Skin of body (tissue), 2 donors: ENCODE measurements around the gene SUMO3. TPM values are rescaled to one million over a fixed set of nuclear protein-coding genes. Genes with fewer than 3 reads are reported as not detected.
A peak's percentile ranks its signal among the peaks of the same experiment; 100 is the strongest.

Source experiments
- DNase-seq: peaks from one replicate; lab custom pipeline; 2025; lab: John Stamatoyannopoulos, UW
- total RNA-seq: library from RNA; depleted of rRNA; stranded (reverse); fragments of >200 nt; gene quantifications from one replicate; pipeline ENCODE4 v1.2.3, GENCODE V29; 2014

The SUMO3 gene
- total RNA-seq: 33.1 TPM

DNA sequence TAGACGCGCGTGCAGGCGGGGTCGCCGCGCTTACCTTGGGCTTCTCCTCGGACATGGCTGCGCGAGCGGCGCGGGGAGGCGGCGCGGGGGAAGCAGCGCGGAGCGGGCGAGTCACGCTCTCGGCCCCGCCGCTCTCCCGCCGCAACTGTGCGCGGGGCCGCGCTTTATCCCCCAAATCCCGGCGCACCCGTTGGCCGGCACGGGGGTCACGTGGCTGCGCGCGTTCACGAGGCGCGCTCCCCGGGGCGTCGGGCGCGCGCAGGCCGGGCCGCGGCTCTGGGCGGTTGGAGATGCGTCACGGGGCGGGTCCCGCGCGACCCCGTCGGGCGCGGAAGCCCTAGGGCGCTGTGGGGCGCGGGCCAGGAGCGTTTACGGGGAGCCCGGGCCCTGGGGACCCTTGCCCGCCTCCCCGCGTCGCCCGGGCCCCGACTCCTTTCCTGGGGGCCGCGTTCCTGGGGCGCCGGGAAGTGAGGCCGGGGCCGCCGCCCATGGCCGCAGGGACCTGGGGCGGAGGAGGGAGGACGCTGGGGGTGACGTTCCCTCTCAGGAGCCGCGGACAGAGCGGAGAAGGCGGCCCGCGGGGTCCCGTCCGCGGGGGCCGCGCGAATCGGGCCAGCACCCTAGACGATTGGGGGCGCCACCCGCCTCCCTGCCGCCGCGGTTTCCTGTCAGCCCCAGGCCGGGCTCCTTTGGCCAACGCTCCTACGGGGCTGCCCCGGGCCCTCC lies at the start of gene SUMO3:
TSS of gene SUMO3 (minus strand) at position 149 of the 726 bp plus-strand sequence. CDS start at position 55, 94 bp downstream.
- peak; percentile 74 for DNase-seq

DNA sequence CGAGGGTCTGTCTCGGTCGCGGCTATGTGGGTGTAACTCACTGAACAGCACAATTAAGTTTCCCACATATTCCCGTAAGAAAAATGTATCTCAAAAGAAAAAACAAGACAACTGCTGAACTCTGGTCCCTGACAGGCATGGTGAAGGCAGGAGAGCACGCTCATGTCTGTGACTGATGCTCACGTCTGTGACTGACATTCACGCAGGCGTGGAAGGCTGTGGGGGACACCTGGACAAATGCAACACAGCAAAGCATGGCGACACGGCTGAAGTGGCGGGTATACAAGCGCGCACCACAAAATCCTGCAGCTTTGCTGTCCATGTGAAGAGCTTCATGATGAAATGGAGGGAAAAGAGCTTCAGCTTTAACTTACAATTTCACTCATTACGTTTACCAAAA lies 49.6 kb upstream of the SUMO3 start:
- no peak for DNase-seq

DNA sequence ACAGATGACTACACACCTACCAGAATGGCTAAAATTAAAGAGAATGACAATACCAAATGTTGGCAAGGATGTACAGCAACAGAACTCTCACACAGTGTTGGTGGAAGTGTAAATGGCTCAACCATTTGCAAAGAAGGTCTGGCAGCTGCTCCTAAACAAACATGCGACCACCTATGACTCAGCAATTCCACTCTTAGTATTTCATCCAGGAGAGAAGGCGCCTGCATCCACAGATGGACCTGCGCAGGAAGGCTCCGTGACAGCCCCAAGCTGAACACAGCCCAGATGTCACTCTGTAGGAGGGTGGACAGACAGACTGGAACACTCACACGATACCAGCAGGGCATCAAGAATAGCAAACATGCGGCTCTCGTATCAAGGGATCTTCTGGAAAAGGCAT lies 48.9 kb upstream of the SUMO3 start:
- DNase-seq: no peak

DNA sequence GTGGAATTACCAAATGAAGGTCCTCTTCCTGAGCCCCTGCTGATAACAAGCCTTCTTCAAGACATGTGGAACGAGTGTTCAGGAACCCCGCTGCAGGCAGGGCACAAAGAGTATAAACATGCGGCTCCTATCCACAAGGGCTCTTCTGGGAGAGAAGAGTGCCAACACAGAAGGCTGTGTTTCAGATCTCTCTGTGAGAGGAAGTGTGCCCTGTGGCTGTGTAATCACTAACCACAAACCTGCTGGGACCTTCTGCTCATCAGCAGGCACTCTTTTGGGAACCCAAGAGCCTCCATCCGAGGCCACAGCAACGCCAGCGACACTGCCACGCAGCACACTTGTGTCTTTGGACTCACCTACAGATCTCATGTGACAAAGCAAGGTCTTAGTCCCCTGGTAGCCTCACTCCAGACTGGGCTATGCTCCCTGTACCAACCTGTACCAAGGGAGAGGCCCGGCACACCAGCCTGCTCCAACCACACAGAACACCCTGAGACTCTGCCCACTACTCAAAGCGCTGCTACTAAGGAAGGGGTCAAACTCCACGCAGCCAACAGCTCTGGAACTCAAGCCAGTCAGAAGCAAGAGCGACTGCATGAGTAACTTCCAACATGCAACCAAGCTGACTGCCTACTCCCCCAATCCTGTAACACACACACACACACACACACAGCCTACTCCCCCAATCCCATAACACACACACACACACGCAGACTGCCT lies 47.9 kb upstream of the SUMO3 start:
- no peak for DNase-seq

DNA sequence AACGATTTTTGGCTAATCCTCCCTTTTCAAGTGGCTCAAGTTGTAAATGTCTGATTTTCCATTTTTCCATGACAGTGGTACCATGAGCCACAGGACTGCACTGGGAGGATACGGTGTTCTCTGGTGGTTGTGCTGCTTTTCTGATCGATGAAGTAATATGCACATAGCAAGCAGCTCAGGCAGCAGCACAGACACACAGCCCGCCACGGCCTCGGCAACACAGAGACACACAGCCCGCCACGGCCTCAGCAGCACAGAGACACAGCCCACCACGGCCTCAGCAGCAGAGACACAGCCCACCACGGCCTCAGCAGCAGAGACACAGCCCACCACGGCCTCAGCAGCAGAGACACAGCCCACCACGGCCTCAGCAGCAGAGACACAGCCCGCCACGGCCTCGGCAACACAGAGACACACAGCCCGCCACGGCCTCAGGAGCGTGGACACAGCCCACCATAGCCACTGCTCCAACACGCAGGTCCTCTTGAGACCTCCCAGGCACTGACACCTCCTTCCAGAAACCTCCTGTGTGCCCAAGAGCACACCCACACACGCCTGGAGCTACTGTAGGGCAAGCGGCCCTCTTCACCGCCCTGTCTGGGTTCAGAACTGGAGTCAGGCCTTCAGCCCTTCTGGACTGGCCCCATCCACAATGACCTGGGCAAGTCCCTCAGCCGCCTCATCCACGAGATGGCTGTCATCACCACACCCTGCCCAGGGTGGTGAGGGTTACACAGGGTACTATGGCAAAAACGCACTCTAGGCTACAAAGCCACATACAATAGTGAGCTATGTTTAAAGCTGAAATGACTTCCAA lies 45.2 kb upstream of the SUMO3 start:
- DNase-seq: no peak

DNA sequence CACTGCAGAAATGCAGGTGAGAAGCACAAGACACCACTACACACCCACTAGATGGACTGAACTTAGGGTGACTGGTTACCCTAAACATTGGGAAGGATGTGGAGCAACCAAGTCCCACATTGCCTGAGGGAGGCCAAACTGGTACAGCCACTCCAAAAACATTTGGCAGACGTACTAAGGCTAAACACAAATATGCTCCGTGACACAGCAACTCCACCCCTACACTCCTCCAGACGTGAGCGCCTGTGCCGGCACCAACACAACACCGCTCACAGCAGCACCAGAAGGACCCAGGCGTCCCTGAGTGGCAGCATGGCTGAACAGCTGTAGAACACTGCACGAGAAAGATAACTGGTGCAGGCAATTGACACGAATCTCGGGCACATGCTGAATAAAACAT lies 40.9 kb upstream of the SUMO3 start:
- DNase-seq: no peak

DNA sequence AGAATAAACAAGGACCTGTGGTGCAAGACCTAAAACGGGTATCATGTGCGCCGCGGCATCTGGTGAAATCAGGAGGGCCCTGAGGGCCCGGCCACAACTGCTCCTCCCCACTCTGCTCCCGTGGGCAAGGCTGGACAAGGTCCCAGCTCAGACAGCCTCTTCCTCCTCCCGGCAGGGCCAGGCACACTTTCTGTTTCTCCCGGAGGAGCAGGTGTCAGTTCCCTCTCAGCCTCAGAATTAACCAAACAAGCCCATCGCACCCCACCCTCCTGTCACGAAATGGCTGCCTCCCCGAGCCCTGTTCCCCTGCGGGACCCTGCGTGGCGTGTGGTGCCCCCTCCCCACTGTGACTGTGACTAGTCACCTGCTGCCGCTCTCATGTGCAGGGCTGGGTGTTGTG lies 40.4 kb upstream of the SUMO3 start:
- no peak for DNase-seq

DNA sequence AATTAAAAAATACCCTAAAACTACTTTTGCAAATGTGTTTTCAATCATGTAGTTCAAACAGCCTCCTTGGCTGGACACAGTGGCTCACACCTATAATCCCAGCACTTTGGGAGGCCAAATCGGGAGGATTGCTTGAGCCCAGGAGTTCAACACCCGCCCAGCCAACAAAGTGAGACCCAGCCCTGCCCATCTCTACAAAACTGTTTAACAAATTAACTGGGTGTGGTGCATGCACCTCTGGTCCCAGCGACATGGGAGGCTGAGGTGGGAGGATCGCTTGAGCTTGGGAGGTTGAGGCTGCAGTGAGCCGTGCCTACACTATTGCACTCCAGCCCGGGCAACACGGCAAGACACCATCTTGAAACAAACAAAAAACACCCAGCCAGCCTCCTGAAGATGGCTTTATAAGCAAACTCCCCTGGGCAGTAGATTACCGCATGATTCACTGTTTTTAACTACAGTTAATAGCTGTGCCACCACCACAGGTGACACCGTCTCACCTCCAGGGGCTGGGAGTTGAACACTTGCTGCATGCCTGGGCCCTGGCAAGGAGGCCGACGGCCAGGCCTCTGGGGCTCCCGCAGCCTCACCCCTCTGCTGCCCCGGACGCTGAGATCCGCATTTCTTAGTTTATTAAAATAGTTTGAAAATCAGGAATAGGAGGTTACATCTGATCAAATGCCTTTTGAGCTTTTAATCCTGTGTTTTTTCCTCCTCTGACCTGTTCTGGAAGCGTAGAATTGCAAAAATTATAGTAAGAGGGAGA lies 39.4 kb upstream of the SUMO3 start:
- DNase-seq: no peak

DNA sequence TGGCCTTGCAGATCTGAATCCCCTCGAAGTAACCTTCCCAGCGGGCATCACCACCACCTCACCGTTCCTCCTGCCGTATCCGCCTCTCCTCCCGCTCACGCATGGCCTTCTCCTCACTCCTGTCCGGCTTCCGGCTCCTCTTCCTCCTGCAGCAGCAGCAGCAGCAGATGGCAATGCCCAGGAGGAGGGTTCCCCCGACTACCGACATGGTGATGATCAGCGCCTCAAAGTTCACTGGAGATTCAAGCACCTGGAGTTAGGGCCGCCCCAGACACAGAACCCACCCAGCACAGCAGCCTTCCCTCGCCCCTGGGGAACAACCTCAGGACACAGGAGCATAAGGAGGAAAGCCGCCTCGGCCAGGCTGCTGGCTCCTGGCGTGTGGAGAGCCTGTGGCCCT lies 38.3 kb upstream of the SUMO3 start:
- no peak for DNase-seq

DNA sequence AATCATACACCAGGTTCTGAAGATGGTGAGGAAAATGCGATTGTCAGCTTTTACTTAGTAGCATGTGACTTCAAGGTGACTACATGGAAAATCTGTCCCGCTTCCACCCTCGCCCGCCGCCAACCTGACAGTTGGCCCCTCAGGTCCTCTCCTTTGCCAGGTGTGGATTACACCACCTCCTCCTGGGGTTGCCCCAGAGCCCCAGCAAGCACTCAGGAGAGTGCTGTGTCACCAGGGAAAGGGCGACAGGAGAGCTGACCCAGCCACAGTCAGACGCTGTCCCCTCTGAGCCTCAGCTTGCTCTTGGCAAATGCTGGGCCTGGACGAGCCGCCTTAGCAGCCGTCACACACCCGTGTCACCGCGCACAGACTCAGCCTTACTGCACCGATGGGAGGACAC lies 37.7 kb upstream of the SUMO3 start:
- no peak for DNase-seq

DNA sequence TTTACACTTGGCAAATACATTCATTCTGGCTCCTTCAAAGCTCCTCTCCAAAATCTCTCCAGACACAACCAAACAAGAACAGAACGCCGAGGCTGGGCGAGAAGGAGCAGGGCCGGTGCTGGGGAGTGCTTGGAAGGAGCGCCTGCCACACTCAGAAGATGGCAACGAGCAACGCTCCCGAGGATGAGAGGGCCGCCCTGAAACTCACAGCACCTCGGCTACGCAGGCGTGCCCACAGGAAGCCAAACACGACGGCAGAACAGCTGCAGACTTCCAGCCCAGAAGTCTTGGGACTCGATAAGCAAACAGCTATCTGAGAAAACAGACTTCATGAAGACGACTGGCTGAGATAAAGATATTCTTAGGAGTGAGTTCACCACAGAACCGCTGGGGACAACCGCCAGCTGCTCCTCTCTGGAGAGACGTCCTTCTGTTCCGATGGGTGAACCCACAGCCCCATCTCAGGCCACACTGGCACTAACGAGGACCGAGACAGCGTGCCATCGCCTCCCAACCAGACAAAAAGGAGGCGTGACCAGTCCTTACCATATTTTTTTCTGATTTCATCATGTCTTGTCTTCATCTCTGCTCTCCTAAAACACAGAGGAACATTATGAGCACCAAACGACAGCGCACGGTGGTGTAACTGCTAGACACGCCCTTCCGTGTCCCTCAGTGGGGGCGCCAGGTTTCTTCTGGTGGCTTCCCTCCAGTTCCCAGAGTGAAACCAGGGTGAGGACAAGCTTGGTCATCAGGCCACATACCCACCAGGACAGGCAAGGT lies 37.0 kb upstream of the SUMO3 start:
- DNase-seq: no peak

DNA sequence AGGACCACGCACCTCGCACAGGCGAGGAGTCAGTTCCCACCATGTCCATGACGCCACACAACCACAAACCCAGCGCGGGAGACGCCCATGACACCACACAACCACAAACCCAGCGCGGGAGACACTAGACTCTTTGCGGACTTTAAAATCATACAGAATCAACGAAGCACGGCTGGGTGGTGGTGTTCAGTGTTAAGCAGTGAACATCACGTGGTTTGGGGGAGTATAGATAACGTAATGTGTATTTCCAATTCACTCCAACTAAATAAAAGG lies 36.5 kb upstream of the SUMO3 start:
- no peak for DNase-seq

DNA sequence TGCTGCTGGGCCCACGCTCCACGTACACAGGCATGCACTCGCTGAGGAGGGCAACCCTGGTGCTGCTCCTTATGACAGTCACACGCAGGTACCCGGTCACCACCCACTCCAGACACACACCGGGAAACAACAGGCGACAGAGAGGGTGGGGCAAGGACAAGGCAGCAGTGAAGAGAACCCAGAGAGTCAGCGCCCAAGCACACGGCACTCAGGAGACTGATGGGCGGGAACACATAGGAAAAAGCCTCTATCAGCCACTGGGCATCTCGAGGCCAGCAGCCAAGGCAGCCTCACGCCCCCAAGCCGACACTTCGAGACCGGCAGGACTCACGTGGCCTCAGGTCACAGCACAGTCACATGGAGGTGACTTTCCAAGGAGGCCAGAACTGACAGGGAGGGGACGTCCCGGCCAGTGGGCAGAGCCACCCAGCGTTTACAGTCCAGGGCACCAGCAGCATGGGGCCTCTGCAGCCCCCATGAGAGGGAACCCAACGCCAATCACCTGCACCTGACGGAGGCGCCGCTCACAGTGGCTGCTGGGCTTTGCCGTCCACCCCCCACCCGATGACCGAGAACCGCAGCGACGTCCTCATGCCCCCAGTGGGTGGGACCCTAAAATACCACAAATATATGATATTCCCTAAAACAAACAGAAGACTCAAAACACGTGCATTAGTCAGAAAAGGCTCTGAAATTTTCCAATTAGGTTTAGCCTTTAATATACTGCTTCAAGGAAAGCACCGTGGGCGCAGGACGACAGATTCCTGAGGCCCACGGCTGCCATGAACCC lies 35.9 kb upstream of the SUMO3 start:
- DNase-seq: no peak

DNA sequence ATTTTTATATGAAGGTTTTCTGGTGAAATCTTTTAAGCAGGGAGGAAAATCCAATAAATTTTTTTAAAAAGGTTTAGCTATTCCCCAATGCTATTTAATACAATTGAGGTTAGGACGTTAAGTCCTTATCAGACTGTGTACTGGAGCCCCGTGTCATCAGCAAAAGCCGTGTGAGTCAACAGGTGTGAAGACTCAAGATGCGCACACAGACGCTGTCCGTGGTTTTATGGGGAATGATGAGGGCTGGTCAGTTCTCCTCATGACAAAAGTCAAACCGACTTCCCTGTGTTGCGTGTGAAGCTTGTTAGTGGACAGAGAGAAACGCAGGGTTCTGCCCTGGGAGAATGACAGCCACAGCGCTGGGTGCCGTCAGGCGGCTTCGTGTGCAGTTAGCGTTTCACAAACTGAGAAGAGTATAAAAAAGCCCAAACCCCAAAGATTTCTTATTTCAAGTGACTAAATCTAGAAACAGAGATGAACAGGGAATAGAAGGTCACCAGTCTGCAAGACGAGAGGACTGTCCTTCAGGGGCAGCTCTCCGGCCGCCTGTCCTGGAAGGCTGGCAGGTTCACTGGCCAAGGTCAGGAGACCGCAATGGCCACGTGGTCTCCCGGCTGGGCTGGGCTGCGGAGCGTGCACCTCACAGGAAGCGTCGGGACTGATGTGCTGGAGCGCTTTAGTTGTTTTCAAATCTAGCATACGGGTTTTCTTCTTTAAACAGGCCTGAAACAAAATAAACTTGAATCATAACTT lies 33.2 kb upstream of the SUMO3 start:
- no peak for DNase-seq

DNA sequence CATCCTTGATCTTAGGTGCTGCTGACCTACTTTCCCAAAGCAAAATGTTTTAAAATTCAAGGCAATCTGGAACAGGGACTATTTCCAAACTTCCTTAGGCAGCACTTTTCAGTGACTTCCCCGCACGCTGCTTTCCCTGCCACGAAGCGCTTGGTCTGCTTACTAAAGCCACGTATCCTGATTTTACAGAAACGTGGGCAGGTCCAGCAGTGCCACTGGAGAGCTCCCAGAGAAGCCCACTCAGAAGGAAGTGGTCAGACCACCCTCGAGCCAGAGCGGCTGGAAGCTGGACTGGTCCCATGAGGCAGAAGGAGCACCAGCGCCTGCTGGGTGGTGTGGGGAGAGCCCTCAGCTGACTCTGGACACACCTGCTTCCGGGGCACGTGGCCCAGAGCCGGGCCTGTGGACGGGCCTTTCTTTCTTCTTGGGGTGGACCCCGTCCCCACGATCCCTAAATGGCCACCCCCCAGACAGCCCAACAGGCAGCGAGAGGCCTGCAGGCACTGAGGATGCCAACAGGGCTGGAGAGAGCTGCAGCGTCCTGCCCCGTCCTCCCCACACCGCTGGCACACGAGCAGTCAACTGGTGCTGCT lies 32.4 kb upstream of the SUMO3 start:
- DNase-seq: no peak

DNA sequence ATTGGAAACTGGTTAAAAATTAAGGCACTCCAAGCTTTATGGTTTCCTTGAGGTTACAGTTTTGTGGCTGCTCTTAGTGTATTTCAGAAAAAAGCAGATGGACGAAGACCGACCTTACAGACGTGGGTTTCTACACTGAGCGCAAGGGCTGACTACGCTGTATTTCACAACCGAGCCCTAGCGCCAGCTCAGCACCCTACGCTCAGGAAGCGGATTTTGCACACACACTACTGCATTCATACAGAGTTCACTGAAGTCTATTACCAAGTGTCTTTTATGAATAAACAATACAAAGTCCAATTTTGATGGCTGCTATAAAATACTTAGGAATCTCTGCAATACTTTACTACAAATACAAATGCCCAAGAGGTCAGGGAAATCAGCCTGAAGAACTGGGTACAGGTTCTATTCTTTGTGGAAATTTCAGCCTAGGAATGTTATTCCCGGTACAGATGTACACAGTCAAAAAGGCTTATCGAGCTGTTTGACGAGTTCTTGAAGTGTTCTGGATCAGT lies 31.8 kb upstream of the SUMO3 start:
- no peak for DNase-seq

DNA sequence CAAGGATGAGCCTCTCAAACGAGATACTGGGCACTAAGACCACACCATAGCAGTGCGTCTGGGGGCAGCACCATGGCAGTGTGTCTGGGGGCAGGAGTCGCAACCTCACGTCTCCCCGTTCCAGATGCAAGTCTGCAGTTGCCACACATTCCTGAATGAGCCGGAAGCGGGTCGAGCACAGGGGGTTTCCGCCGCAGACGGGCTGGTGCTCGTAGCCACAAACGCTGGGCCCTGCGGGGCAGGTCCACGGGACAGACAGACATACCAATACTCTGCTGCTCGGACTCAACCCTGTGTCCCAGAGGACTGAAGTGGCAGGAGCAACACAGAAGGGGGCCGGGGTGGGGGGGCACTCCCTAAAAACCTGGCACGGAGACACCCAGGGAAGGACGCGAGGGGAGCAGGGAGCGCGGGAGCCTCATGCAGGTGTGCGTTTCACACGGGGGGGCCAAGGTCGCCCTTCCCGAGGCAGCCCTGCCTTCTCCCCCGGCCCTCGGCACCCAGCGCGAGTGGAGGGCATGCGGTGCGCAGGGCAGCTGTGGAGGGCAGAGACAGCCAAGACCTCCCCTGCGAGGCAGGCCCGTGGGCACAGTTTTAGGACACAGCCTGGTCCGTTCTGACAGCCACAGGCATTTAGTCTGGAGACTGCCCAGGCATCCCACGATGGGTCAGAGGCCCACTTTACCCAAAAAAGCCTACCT lies 31.1 kb upstream of the SUMO3 start:
- DNase-seq: no peak
